Thyroid gland (tissue), 4 donors: ENCODE results near the gene BZW2.

Experiments
- POLR2A ChIP-seq, 2 donors: fragments of 450-650 bp; IDR thresholded peaks; one replicate each; pipeline ENCODE4 v1.6.1; 2017; ENCODE audit warnings: antibody characterized with exemption in 2 of 2, mild to moderate bottlenecking in 2 of 2, moderate library complexity in 1 of 2
- TF ChIP-seq, protein P1 (sequence below), 6 experiments: fragments of 200-600 bp in 3 of 6; fragments of 450-650 bp in 3 of 6; sonication (generic) in 3 of 6; IDR thresholded peaks; one replicate each; pipeline ENCODE4 v1.5.1; 2016 to 2019; ENCODE audit warnings: antibody characterized with exemption in 6 of 6, mild to moderate bottlenecking in 2 of 6, inconsistent platforms in 1 of 6, moderate library complexity in 1 of 6

DNA sequence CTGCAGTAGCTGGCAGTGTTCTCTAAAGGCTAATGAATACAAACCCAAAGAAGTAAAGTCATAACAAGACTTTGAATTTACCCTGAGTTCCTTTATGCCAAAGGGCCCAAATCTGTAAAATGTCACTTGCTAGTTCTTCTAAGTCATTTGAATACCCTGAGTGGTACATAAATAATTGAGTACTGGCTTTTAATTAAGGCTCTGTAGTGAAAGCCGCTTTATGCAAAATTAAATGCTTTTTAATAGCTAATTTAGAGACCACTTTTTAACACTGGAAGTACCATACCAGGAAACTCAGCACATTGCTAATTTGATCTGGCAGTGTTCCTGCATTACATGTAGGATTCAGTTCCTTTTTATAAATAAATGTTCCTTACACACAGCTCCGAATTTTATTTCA lies 83.6 kb downstream of the BZW2 start:
- TF ChIP-seq, protein P1, sequence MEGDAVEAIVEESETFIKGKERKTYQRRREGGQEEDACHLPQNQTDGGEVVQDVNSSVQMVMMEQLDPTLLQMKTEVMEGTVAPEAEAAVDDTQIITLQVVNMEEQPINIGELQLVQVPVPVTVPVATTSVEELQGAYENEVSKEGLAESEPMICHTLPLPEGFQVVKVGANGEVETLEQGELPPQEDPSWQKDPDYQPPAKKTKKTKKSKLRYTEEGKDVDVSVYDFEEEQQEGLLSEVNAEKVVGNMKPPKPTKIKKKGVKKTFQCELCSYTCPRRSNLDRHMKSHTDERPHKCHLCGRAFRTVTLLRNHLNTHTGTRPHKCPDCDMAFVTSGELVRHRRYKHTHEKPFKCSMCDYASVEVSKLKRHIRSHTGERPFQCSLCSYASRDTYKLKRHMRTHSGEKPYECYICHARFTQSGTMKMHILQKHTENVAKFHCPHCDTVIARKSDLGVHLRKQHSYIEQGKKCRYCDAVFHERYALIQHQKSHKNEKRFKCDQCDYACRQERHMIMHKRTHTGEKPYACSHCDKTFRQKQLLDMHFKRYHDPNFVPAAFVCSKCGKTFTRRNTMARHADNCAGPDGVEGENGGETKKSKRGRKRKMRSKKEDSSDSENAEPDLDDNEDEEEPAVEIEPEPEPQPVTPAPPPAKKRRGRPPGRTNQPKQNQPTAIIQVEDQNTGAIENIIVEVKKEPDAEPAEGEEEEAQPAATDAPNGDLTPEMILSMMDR (IDR thresholded peaks at IDR 0.05), result no peak
- no peak for TF ChIP-seq POLR2A (IDR thresholded peaks at IDR 0.05)
